Measurements from ENCODE around the gene PSMA2. TPM values are rescaled to one million over a fixed set of nuclear protein-coding genes. Genes with fewer than 3 reads are reported as not detected.

PSMA2 gene
- total RNA-seq, 1 experiment from 2014 or later: 228 TPM

- DNase-seq (ENCODE audit: low spot score) (no peak), ATAC-seq (no peak)
- ChIA-PET POLR2A (no interaction called here), CTCF (no interaction called here)
- Mint-ChIP-seq H3K27ac (no peak overlapping the region), H3K27me3 (ENCODE audit: low read depth) (no peaks in the 10 kb centered on the region), H3K4me1 (peaks cover 6% of the 10 kb centered on the region), H3K36me3 (peaks cover 34% of the 10 kb centered on the region), H3K9me3 (peaks cover 48% of the 10 kb centered on the region), H3K4me3 (no peak overlapping the region)
- TF ChIP-seq ZNF121 (CRISPR knock-in tag; IDR thresholded peaks at IDR 0.05) (no peak), ATF1 (CRISPR knock-in tag; IDR thresholded peaks at IDR 0.05) (no peak)
Measured at GRCh38 chr7:42959549-42959948, 27.6 kb upstream of the PSMA2 start.

GRCh38 chr7:42956062-42956461 lies 24.1 kb upstream of the PSMA2 start:
- H3K9me3 Mint-ChIP-seq: peaks cover 48% of the 10 kb centered on the region
- H3K4me1 Mint-ChIP-seq: no peaks in the 10 kb centered on the region
- POLR2A ChIA-PET: no interaction called here
- no peak for TF ChIP-seq CDX4 (CRISPR knock-in tag; IDR thresholded peaks at IDR 0.05; ENCODE audit: borderline replicate concordance)
- TF ChIP-seq JUN (CRISPR knock-in tag; IDR thresholded peaks at IDR 0.05): no peak
- TF ChIP-seq NFYB (CRISPR knock-in tag; conservative IDR thresholded peaks at IDR 0.05; ENCODE audit: low read depth): no peak
- no peak for TF ChIP-seq JAZF1 (CRISPR knock-in tag; IDR thresholded peaks at IDR 0.05)
- TF ChIP-seq ZNF423 (CRISPR knock-in tag; IDR thresholded peaks at IDR 0.05): no peak
- no peak for TF ChIP-seq SOX15 (CRISPR knock-in tag; IDR thresholded peaks at IDR 0.05)
- TF ChIP-seq IRF2 (CRISPR knock-in tag; IDR thresholded peaks at IDR 0.05; ENCODE audit: borderline replicate concordance, low read depth): no peak
- TF ChIP-seq ATF3 (CRISPR knock-in tag; conservative IDR thresholded peaks at IDR 0.05): no peak
- no peak for TF ChIP-seq PREB (CRISPR knock-in tag; IDR thresholded peaks at IDR 0.05; ENCODE audit: borderline replicate concordance)
- no peak for TF ChIP-seq MYBL2 (CRISPR knock-in tag; IDR thresholded peaks at IDR 0.05)
- no peak for TF ChIP-seq MLX (CRISPR knock-in tag; IDR thresholded peaks at IDR 0.05)
- no peak for TF ChIP-seq SMAD3 (CRISPR knock-in tag; IDR thresholded peaks at IDR 0.05; ENCODE audit: borderline replicate concordance)
- H3K27me3 Mint-ChIP-seq (ENCODE audit: low read depth): no peaks in the 10 kb centered on the region
- H3K4me3 Mint-ChIP-seq: no peak overlapping the region
- H3K27ac Mint-ChIP-seq: no peak overlapping the region
- H3K36me3 Mint-ChIP-seq: peaks cover 34% of the 10 kb centered on the region
- CTCF ChIA-PET: interaction anchor here (0.9 kb wide), 1 partner anchor 15 kb away, joined by 4 read pairs; no protein-coding TSS in a partner anchor
- no peak for ATAC-seq
- no peak for DNase-seq (ENCODE audit: low spot score)

GRCh38 chr7:42953994-42954393 lies 22.0 kb upstream of the PSMA2 start:
- Mint-ChIP-seq H3K9me3 (peaks cover 33% of the 10 kb centered on the region), H3K36me3 (peaks cover 19% of the 10 kb centered on the region), H3K27ac (no peak overlapping the region), H3K4me1 (no peaks in the 10 kb centered on the region), H3K4me3 (no peak overlapping the region), H3K27me3 (ENCODE audit: low read depth) (no peaks in the 10 kb centered on the region)
- TF ChIP-seq TCF7 (CRISPR knock-in tag; IDR thresholded peaks at IDR 0.05; ENCODE audit: low read depth) (no peak), TEAD4 (CRISPR knock-in tag; IDR thresholded peaks at IDR 0.05) (no peak), RORB (CRISPR knock-in tag; IDR thresholded peaks at IDR 0.05) (no peak), ATF3 (CRISPR knock-in tag; conservative IDR thresholded peaks at IDR 0.05) (no peak), MXD4 (CRISPR knock-in tag; IDR thresholded peaks at IDR 0.05; ENCODE audit: borderline replicate concordance) (no peak), USF1 (CRISPR knock-in tag; IDR thresholded peaks at IDR 0.05) (no peak), OVOL2 (CRISPR knock-in tag; IDR thresholded peaks at IDR 0.05; ENCODE audit: borderline replicate concordance) (no peak), ZNF232 (CRISPR knock-in tag; IDR thresholded peaks at IDR 0.05) (no peak), JUN (CRISPR knock-in tag; IDR thresholded peaks at IDR 0.05) (no peak), NFE2L1 (CRISPR knock-in tag; IDR thresholded peaks at IDR 0.05) (no peak), GTF2I (CRISPR knock-in tag; conservative IDR thresholded peaks at IDR 0.05) (no peak), ZNF671 (CRISPR knock-in tag; IDR thresholded peaks at IDR 0.05) (no peak), NR3C1 (CRISPR knock-in tag; conservative IDR thresholded peaks at IDR 0.05; ENCODE audit: low read depth) (no peak), ERG (CRISPR knock-in tag; IDR thresholded peaks at IDR 0.05) (no peak), ZNF423 (CRISPR knock-in tag; IDR thresholded peaks at IDR 0.05) (no peak), ESRRA (CRISPR knock-in tag; IDR thresholded peaks at IDR 0.05; ENCODE audit: borderline replicate concordance) (no peak)
- DNase-seq (ENCODE audit: low spot score): no peak
- no peak for ATAC-seq
- ChIA-PET POLR2A (no interaction called here), CTCF (interaction anchor here (0.8 to 1.4 kb wide), 2 partner anchors 13 to 155 kb away, joined by 3 to 7 read pairs; no protein-coding TSS in a partner anchor)
